SK-N-SH (cell line): ENCODE measurements around the gene NAA10. TPM values are rescaled to one million over a fixed set of nuclear protein-coding genes. Genes with fewer than 3 reads are reported as not detected.

Source experiments
- CTCF ChIA-PET: fragments of 300-600, 350-600 bp; formaldehyde crosslinking; extraction: SDS; loops from one replicate; lab custom pipeline; 2021; lab: Yijun Ruan, JAX
- POLR2A ChIA-PET: fragments of 350-600 bp; sonication (Branson Sonifier 250); formaldehyde crosslinking; extraction: SDS; loops from one replicate; lab custom pipeline; 2020; ENCODE audit warnings: antibody characterized with exemption, inconsistent platforms; lab: Yijun Ruan, JAX
- DNase-seq: peaks from one replicate; pipeline ENCODE4 v3.0.0; 2012
- H2AFZ ChIP-seq: fragments of 200-600 bp; sonication (generic); 2 replicates; pipeline ENCODE4 v1.8.1; 2016; ENCODE audit warnings: antibody characterized with exemption, mild to moderate bottlenecking, low read depth
- H3F3A ChIP-seq: fragments of 200-600 bp; sonication (generic); replicated peaks from 2 replicates; pipeline ENCODE3; 2016; ENCODE audit warnings: antibody characterized with exemption, mild to moderate bottlenecking; ENCODE audit not compliant: insufficient read depth
- H3K27ac ChIP-seq, 2 experiments: fragments of 200-500 bp in 1 of 2; fragments of 200-600 bp in 1 of 2; sonication (Bioruptor generic) in 1 of 2; sonication (generic), shearing (Covaris generic) in 1 of 2; 2 replicates each; pipeline versions ENCODE4 v1.5.1 to v1.6.1; 2014 to 2016; ENCODE audit warnings: low read depth in 2 of 2, inconsistent platforms in 1 of 2, low read length in 1 of 2, mild to moderate bottlenecking in 1 of 2, mixed read lengths in 1 of 2
- H3K27me3 ChIP-seq: fragments of 200-600 bp; sonication (generic), shearing (Covaris generic); 2 replicates; pipeline ENCODE4 v1.6.1; 2016; ENCODE audit warnings: mixed run types; ENCODE audit not compliant: insufficient read depth
- H3K36me3 ChIP-seq, 2 experiments: fragments of 200-500 bp in 1 of 2; fragments of 200-600 bp in 1 of 2; sonication (Bioruptor generic) in 1 of 2; sonication (generic) in 1 of 2; replicated peaks in 1 of 2; 2 replicates each; pipeline versions ENCODE3 to v1.5.1; 2014 to 2016; ENCODE audit warnings: low read length in 1 of 2, mild to moderate bottlenecking in 1 of 2; ENCODE audit not compliant: insufficient read depth in 2 of 2, control insufficient read depth in 1 of 2
- H3K4me1 ChIP-seq, 2 experiments: fragments of 200-500 bp in 1 of 2; fragments of 200-600 bp in 1 of 2; sonication (Bioruptor generic) in 1 of 2; sonication (generic), shearing (Covaris generic) in 1 of 2; 2 replicates each; pipeline versions ENCODE4 v1.5.1 to v1.6.1; 2014 to 2016; ENCODE audit warnings: low read depth in 1 of 2, low read length in 1 of 2, mixed run types in 1 of 2; ENCODE audit not compliant: insufficient read depth in 2 of 2, control insufficient read depth in 1 of 2
- H3K4me2 ChIP-seq: fragments of 200-600 bp; sonication (generic), shearing (Covaris generic); 2 replicates; pipeline ENCODE4 v1.6.1; 2017; ENCODE audit warnings: mixed run types
- H3K4me3 ChIP-seq, 2 experiments: fragments of 200-500 bp in 1 of 2; fragments of 200-600 bp in 1 of 2; sonication (Bioruptor generic) in 1 of 2; sonication (generic), shearing (Covaris generic) in 1 of 2; 2 replicates each; pipeline versions ENCODE4 v1.5.1 to v1.8.1; 2014 to 2016; ENCODE audit warnings: low read depth in 2 of 2, inconsistent platforms in 1 of 2, low read length in 1 of 2, mild to moderate bottlenecking in 1 of 2, mixed read lengths in 1 of 2, moderate library complexity in 1 of 2
- H3K79me2 ChIP-seq: fragments of 200-600 bp; sonication (generic); 2 replicates; pipeline ENCODE4 v1.8.1; 2017; ENCODE audit warnings: mild to moderate bottlenecking; ENCODE audit not compliant: insufficient read depth
- H3K9ac ChIP-seq: fragments of 200-600 bp; sonication (generic); 2 replicates; pipeline ENCODE4 v1.6.1; 2017; ENCODE audit warnings: mixed run types
- H3K9me2 ChIP-seq: fragments of 200-600 bp; sonication (generic); 2 replicates; pipeline ENCODE4 v1.6.1; 2017; ENCODE audit warnings: mixed run types
- H3K9me3 ChIP-seq: fragments of 200-600 bp; sonication (generic); 2 replicates; pipeline ENCODE4 v1.6.1; 2017; ENCODE audit warnings: mixed run types, mild to moderate bottlenecking, moderate library complexity
- H4K20me1 ChIP-seq: fragments of 200-600 bp; sonication (generic); 2 replicates; pipeline ENCODE4 v1.6.1; 2017; ENCODE audit warnings: mild to moderate bottlenecking, mixed run types; ENCODE audit not compliant: insufficient read depth
- CHD2 ChIP-seq: fragments of 150-350 bp; IDR thresholded peaks from 2 replicates; pipeline ENCODE4 v1.6.1; 2018; ENCODE audit warnings: low read length; ENCODE audit not compliant: partially characterized antibody
- EP300 ChIP-seq, 2 experiments: IDR thresholded peaks; 2 replicates each; pipeline versions ENCODE4 v1.4.0 to v1.6.1; 2012; ENCODE audit warnings: borderline replicate concordance in 1 of 2, low read depth in 1 of 2, low read length in 1 of 2
- EZH2phosphoT487 ChIP-seq: fragments of 200-600 bp; sonication (generic); IDR thresholded peaks from 2 replicates; pipeline ENCODE4 v1.6.1; 2017; ENCODE audit warnings: low read depth, mixed run types, mild to moderate bottlenecking, antibody characterized with exemption, moderate library complexity, borderline replicate concordance
- GATA2 ChIP-seq: sonication (generic); formaldehyde crosslinking; IDR thresholded peaks from 2 replicates; pipeline ENCODE4 v1.5.0; 2020; ENCODE audit warnings: mild to moderate bottlenecking, missing genetic modification reagents
- JUND ChIP-seq: IDR thresholded peaks from 2 replicates; pipeline ENCODE4 v1.4.0; 2012
- MEF2A ChIP-seq: IDR thresholded peaks from 2 replicates; pipeline ENCODE4 v1.4.0; 2012; ENCODE audit warnings: low read depth, borderline replicate concordance
- NFIC ChIP-seq: IDR thresholded peaks from 2 replicates; pipeline ENCODE4 v1.4.0; 2012; ENCODE audit warnings: borderline replicate concordance
- NRF1 ChIP-seq: IDR thresholded peaks from 2 replicates; pipeline ENCODE4 v1.6.1; 2012; ENCODE audit warnings: low read depth, mild to moderate bottlenecking, low read length
- POLR2AphosphoS5 ChIP-seq: IDR thresholded peaks from 2 replicates; pipeline ENCODE4 v1.6.1; 2012; ENCODE audit warnings: low read depth, low read length
- RFX5 ChIP-seq: IDR thresholded peaks from 2 replicates; pipeline ENCODE4 v1.6.1; 2012; ENCODE audit warnings: mild to moderate bottlenecking, improper control_type of control experiment, low read length
- RXRA ChIP-seq: IDR thresholded peaks from 2 replicates; pipeline ENCODE4 v1.4.0; 2012; ENCODE audit warnings: low read depth, mild to moderate bottlenecking, borderline replicate concordance
- SMC3 ChIP-seq: IDR thresholded peaks from 2 replicates; pipeline ENCODE4 v1.6.1; 2012; ENCODE audit warnings: low read depth, low read length, improper control_type of control experiment
- TCF12 ChIP-seq: IDR thresholded peaks from 2 replicates; pipeline ENCODE4 v1.4.0; 2012
- TEAD4 ChIP-seq: IDR thresholded peaks from 2 replicates; pipeline ENCODE4 v1.4.0; 2012; ENCODE audit warnings: mild to moderate bottlenecking, borderline replicate concordance; ENCODE audit not compliant: insufficient read depth
- WGBS: methylation state at CpG from one replicate; pipeline ENCODE4 v1.1.6; 2017; ENCODE audit warnings: low lambda C conversion rate; 5-methylcytosine and 5-hydroxymethylcytosine counted together
- polyA plus RNA-seq, 3 experiments: library from polyadenylated mRNA; depleted of rRNA; stranded (reverse); fragments of >200 nt; gene quantifications; 2 replicates each; pipeline ENCODE4 v1.2.3, GENCODE V29; 2012
- TF ChIP-seq, protein P1 (sequence below): fragments of 150-350 bp; IDR thresholded peaks from 2 replicates; pipeline ENCODE4 v1.6.1; 2016; ENCODE audit warnings: mild to moderate bottlenecking, low read depth, low read length
- TF ChIP-seq, protein P2 (sequence below): IDR thresholded peaks from 2 replicates; pipeline ENCODE4 v1.4.0; 2012; ENCODE audit warnings: low read depth
- TF ChIP-seq, protein P3 (sequence below): fragments of 150-350 bp; IDR thresholded peaks from 2 replicates; pipeline ENCODE4 v1.6.1; 2017; ENCODE audit warnings: antibody characterized with exemption, low read length, low read depth, borderline replicate concordance
- TF ChIP-seq, protein P4 (sequence below): fragments of 200-600 bp; sonication (generic); IDR thresholded peaks from 2 replicates; pipeline ENCODE4 v1.6.1; 2017; ENCODE audit warnings: antibody characterized with exemption, mild to moderate bottlenecking, moderate library complexity

NAA10 gene
- polyA plus RNA-seq, 1 of the 3 experiments (the other 2 are of a cell fraction), result 229 TPM

DNA sequence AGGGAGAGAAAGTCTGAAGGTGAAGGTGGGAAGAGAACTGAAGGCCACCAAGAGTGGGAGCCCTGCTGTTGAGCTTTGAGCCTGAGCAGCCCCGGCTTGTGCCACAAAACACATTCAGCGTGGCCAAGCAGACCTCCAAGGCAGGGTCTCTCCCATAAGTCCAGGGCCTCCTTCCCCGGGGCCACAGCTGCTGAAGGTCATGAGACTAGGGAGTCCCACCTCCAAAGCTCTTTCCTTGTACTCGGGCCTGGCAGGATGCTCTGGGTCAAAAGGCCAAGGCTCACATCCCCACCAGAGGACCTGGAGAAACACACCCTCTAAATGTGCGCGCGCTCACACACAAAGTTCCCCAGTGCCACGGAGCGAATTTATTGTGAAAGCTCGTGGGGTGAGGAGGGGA is 5.3 kb downstream of the NAA10 start:
- peaks cover 33% of the 10 kb centered on the region for H3K79me2 ChIP-seq
- H3K4me2 ChIP-seq, result no peak overlapping the region
- H3K9me3 ChIP-seq, result no peaks in the 10 kb centered on the region
- H3K4me3 ChIP-seq, result no peak overlapping the region
- peaks cover 17% of the 10 kb centered on the region for H3F3A ChIP-seq
- peaks cover 10 to 50% of the 10 kb centered on the region in 2 experiments; a peak in 2 of 4 replicates for H3K4me1 ChIP-seq
- no peak for DNase-seq
- peak overlapping the region in 1 of 2 experiments; percentile 40; a peak in 1 of 4 replicates for H3K27ac ChIP-seq
- ChIA-PET POLR2A (interaction anchor here (0.8 kb wide), 1 partner anchor 48 kb away, joined by 3 read pairs; no protein-coding TSS in a partner anchor), CTCF (interaction anchor here (12.9 to 16.7 kb wide), 2 partner anchors 19 to 20 kb away, joined by 130 to 271 read pairs; partner anchors contain the start of gene RENBP)
- WGBS, result 98% methylated on average over 6 of the region's 10 CpGs
- H3K36me3 ChIP-seq, result peaks cover 12 to 35% of the 10 kb centered on the region in 2 experiments
- H3K9me2 ChIP-seq, result no peaks in the 10 kb centered on the region
- no peaks in the 10 kb centered on the region for H3K27me3 ChIP-seq
- H3K9ac ChIP-seq, result no peak overlapping the region
- H4K20me1 ChIP-seq, result peaks cover 34% of the 10 kb centered on the region
- no peak for TF ChIP-seq POLR2AphosphoS5
- TF ChIP-seq RXRA, result no peak
- TF ChIP-seq GATA2 (CRISPR knock-in tag), result no peak
- TF ChIP-seq, protein P1, sequence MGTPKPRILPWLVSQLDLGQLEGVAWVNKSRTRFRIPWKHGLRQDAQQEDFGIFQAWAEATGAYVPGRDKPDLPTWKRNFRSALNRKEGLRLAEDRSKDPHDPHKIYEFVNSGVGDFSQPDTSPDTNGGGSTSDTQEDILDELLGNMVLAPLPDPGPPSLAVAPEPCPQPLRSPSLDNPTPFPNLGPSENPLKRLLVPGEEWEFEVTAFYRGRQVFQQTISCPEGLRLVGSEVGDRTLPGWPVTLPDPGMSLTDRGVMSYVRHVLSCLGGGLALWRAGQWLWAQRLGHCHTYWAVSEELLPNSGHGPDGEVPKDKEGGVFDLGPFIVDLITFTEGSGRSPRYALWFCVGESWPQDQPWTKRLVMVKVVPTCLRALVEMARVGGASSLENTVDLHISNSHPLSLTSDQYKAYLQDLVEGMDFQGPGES, result no peak
- TF ChIP-seq, protein P2, sequence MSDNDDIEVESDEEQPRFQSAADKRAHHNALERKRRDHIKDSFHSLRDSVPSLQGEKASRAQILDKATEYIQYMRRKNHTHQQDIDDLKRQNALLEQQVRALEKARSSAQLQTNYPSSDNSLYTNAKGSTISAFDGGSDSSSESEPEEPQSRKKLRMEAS, result no peak
- TF ChIP-seq, protein P3, sequence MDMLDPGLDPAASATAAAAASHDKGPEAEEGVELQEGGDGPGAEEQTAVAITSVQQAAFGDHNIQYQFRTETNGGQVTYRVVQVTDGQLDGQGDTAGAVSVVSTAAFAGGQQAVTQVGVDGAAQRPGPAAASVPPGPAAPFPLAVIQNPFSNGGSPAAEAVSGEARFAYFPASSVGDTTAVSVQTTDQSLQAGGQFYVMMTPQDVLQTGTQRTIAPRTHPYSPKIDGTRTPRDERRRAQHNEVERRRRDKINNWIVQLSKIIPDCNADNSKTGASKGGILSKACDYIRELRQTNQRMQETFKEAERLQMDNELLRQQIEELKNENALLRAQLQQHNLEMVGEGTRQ, result no peak
- TF ChIP-seq NRF1, result no peak
- TF ChIP-seq MEF2A, result no peak
- no peak for TF ChIP-seq CHD2
- TF ChIP-seq NFIC, result no peak
- no peak for TF ChIP-seq EP300 (IDR thresholded peaks at IDR 0.05; ENCODE audit: borderline replicate concordance in 1 of 2, low read depth in 1 of 2, low read length in 1 of 2)
- TF ChIP-seq, protein P4, sequence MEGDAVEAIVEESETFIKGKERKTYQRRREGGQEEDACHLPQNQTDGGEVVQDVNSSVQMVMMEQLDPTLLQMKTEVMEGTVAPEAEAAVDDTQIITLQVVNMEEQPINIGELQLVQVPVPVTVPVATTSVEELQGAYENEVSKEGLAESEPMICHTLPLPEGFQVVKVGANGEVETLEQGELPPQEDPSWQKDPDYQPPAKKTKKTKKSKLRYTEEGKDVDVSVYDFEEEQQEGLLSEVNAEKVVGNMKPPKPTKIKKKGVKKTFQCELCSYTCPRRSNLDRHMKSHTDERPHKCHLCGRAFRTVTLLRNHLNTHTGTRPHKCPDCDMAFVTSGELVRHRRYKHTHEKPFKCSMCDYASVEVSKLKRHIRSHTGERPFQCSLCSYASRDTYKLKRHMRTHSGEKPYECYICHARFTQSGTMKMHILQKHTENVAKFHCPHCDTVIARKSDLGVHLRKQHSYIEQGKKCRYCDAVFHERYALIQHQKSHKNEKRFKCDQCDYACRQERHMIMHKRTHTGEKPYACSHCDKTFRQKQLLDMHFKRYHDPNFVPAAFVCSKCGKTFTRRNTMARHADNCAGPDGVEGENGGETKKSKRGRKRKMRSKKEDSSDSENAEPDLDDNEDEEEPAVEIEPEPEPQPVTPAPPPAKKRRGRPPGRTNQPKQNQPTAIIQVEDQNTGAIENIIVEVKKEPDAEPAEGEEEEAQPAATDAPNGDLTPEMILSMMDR, result no peak
- TF ChIP-seq TEAD4, result no peak
- TF ChIP-seq SMC3, result no peak
- TF ChIP-seq RFX5, result no peak
- no peak for TF ChIP-seq EZH2phosphoT487
- TF ChIP-seq TCF12, result no peak
- TF ChIP-seq JUND, result no peak
- no peak overlapping the region for H2AFZ ChIP-seq
